Stimulated activated naive CD8-positive, alpha-beta T cell treated with anti-CD3 and anti-CD28 coated beads, Interleukin-15, amount 100 ng/mL, for 72 hours (primary cell): Measurements from ENCODE around the gene C12orf60.
A peak's percentile ranks its signal among the peaks of the same experiment; 100 is the strongest.

ENCODE experiments used
- ATAC-seq: fragments of 150-1000 bp; cut with Tn5 transposase; 2 replicates; pipeline ENCODE4 v1.10.0; 2021; ENCODE audit warnings: mild to moderate bottlenecking, moderate library complexity
- DNase-seq, 2 donors: peaks; one replicate each; pipeline ENCODE4 v3.0.0; 2021 to 2022
- H3K27ac Mint-ChIP-seq, 2 donors: one replicate each; pipeline ENCODE4 v1.8.0; 2022; ENCODE audit warnings: mild to moderate bottlenecking in 2 of 2, mixed read lengths in 2 of 2, moderate library complexity in 2 of 2
- H3K27me3 Mint-ChIP-seq: one replicate; pipeline ENCODE4 v1.8.0; 2022; ENCODE audit warnings: mixed read lengths
- H3K4me1 Mint-ChIP-seq: one replicate; pipeline ENCODE4 v1.8.0; 2022; ENCODE audit warnings: mild to moderate bottlenecking, mixed read lengths
- H3K4me3 Mint-ChIP-seq, 2 donors: one replicate each; pipeline ENCODE4 v1.8.0; 2022; ENCODE audit warnings: mild to moderate bottlenecking in 2 of 2, mixed read lengths in 2 of 2, moderate library complexity in 1 of 2
- H3K9me3 Mint-ChIP-seq, 2 donors: one replicate each; pipeline ENCODE4 v1.8.0; 2022; ENCODE audit warnings: mixed read lengths in 2 of 2

Gene C12orf60

DNA sequence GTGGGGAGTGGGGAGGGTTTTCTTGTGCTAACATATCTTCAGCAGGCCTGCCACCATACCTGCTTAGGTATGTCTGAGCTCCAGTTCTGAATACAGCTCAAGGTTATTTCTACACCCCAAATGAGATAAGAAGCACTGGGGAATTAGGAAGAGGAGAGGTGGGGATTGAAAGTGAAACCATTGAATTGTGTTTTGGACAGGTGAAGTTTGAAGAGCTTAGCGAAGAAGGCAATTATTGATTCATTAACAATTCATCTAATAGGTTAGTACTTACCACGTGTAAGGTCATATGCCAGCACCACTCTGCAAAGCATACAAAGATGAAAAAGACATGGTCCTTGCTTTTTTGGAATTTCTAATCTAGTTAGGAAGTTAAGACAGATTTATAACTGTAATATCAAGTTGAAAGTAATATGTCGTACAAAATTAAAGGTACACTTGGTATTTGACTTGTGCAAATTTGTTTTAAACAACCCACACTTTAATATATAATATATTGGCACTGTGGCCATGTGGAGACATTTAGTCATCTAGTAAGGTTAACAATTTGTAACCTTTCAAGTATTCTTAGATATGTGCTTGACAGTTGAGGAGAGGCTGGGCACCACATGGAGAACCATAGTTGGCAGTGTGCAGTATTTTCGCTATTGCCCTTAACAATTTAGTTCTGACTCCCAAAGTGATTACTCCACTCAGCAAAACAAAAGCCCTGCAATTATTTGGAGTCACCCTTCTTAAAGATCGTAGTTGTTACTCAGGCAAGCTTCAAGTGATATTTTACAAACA is 6.9 kb downstream of the C12orf60 start:
- Mint-ChIP-seq H3K4me3 (no peak overlapping the region), H3K27ac (no peak overlapping the region), H3K4me1 (peaks cover 22% of the 10 kb centered on the region), H3K27me3 (no peaks in the 10 kb centered on the region), H3K9me3 (no peaks in the 10 kb centered on the region)
- ATAC-seq (no peak), DNase-seq (no peak)

DNA sequence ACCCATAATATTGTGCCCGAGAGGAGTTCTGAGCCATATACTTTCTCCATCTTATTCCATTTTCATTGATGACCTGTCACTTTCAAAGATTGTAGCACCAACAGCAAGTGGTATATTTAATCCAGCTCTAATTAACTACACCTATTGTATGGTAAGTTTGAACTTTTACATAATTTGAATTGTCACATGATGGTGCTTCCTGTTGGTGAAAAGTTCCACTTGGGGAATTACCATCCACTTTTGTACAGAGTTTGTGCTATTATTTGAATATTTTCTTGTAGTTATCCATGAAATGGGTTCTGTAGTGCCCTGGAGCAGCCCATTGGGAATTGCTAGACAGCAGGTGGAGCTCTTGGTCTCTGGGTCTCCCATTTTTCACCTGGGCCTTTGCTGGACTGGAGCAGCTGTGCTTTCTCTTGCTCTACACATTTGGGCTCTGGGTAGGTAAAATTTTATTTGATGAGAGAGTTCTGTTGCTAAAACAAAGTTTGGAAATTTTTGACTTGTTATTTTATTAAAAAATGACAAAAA is 7.5 kb downstream of the C12orf60 start:
- peak overlapping the region in 1 of 2 donors; percentile 27 for H3K4me3 Mint-ChIP-seq
- no peaks in the 10 kb centered on the region for H3K27me3 Mint-ChIP-seq
- DNase-seq (no peak), ATAC-seq (no peak)
- peaks cover 17% of the 10 kb centered on the region for H3K4me1 Mint-ChIP-seq
- no peaks in the 10 kb centered on the region for H3K9me3 Mint-ChIP-seq
- no peak overlapping the region for H3K27ac Mint-ChIP-seq

DNA sequence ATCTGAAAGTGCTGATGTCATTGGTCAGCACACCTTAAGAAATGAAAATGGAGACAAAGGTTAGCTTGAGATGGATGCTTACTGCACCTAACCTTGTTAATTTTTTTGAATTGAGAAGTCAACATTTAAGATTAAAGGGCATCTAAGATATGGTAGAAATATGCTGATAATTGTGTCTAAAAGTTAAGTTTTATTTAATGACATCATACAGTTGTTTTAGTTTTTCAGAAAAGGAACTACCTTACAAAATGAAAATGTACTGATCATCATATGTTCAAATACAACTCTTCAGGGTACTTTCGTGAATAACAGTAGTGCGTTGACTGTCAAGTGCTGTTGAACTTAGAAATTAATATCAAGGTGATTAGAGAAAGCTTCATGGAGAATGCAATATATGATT is 8.0 kb downstream of the C12orf60 start:
- Mint-ChIP-seq H3K9me3 (no peaks in the 10 kb centered on the region), H3K27ac (no peak overlapping the region), H3K27me3 (no peaks in the 10 kb centered on the region), H3K4me1 (peaks cover 17% of the 10 kb centered on the region), H3K4me3 (peak overlapping the region in 1 of 2 donors; percentile 27)
- ATAC-seq (no peak), DNase-seq (no peak)

DNA sequence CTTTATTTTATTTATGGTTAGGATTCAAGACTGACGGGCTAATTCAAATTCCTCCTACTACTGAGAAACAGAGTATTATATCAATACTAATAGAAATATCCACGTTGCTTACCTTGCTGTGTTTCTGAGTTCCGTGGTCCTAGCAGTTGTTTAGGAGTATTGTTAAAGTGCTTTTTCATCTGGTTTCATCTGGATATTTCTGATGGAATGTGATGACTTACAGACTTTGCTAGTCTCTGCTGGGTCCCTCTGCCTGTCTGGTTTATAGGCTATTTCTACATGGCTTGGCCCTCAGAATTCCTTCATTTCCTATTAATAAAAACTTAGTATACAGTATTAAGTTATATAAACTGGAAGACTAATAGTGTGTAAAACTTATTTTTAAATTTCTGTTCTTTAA is 10.5 kb downstream of the C12orf60 start, which contains the start of gene SMCO3:
Gene SMCO3, minus strand, starts transcription at position 169 of the 400 bp plus-strand sequence. CDS start 7,502 bp downstream, outside the sequence.
- peak within 1 kb of the TSS in 1 of 2 donors; percentile 64 for H3K27ac Mint-ChIP-seq
- peaks cover 0 to 9% of the 10 kb centered on the region in 2 donors for H3K9me3 Mint-ChIP-seq
- peaks cover 10% of the 10 kb centered on the region for H3K27me3 Mint-ChIP-seq
- ATAC-seq (no peak), DNase-seq (no peak)
- peaks cover 17% of the 10 kb centered on the region for H3K4me1 Mint-ChIP-seq
- H3K4me3 Mint-ChIP-seq = no peak within 1 kb of the TSS

DNA sequence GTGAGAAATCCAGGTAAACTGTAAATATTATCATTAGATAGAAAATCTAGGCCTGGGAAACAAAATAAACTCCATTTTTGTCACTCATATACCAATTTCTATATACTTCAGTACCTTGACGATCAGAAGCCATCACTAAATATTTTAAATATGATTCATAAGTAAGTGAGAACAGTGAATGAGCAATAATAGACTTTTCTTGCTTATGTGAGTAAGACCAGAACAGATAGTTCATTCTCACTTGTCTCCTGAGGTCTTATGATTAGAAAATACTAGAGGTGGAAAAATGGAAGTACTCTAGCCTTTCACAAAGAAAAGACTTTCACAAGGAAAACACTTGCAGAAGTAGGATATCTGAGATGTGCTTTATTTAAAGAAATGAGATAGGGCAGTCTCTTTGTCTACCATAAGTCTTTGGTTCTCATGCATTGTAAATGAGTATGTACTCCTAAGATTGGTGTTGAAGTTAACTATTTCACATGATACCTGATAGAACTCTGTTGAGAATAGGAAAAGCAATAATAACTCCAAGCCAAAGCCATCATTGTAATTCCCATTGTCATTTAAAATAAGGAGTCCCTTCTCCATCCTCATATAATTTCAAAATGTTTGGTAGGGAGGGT is 20.7 kb downstream of the C12orf60 start:
- H3K4me1 Mint-ChIP-seq = peaks cover 11% of the 10 kb centered on the region
- peak overlapping the region in 1 of 2 donors; percentile 12 for H3K4me3 Mint-ChIP-seq
- no peaks in the 10 kb centered on the region for H3K9me3 Mint-ChIP-seq
- no peak overlapping the region for H3K27ac Mint-ChIP-seq
- peak; percentile 78 for ATAC-seq
- DNase-seq = no peak
- H3K27me3 Mint-ChIP-seq = no peaks in the 10 kb centered on the region

DNA sequence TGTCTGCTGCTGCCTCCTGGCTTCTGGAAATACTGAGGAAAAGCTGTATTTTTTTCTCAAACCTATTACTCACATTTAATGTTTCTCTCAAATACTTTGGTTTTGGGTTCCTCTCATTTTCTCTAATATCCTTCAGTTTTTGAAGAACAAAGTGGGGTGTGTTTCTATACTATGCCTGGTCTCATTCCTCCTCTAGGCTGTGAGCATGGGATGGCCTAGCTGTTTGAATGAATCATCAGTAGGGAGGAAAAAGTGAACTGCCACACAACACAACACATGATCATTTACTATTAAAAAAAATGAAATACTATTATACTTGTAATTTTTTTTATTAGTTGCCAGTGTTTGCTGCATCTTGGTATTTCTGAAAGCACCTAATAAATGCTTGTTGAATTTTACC is 21.8 kb downstream of the C12orf60 start:
- H3K27me3 Mint-ChIP-seq = no peaks in the 10 kb centered on the region
- ATAC-seq = no peak
- peaks cover 11% of the 10 kb centered on the region for H3K4me1 Mint-ChIP-seq
- no peak overlapping the region for H3K27ac Mint-ChIP-seq
- H3K9me3 Mint-ChIP-seq = no peaks in the 10 kb centered on the region
- H3K4me3 Mint-ChIP-seq = peak overlapping the region in 1 of 2 donors; percentile 19
- DNase-seq = no peak

DNA sequence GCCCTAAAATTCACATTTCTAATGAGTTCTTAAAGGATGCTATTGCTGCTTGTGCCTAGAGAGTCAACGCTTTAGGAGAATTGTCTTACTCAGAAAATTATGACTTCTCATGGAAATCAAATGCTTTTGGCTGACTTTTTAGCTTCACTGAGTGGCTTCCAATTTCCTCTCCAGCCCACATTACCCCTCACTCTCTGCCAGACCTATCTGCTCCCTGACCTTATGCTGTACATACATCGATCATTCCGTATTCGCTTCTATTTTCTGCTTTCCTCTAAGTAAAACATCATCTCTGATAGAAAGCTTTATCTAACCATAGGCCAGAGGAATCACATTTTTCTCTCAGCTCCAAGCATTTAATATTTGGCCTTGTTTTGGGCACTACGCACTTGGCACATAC is 23.0 kb downstream of the C12orf60 start:
- H3K27me3 Mint-ChIP-seq = no peaks in the 10 kb centered on the region
- peaks cover 11% of the 10 kb centered on the region for H3K4me1 Mint-ChIP-seq
- no peak overlapping the region for H3K4me3 Mint-ChIP-seq
- ATAC-seq (no peak), DNase-seq (no peak)
- H3K9me3 Mint-ChIP-seq = no peaks in the 10 kb centered on the region
- no peak overlapping the region for H3K27ac Mint-ChIP-seq

DNA sequence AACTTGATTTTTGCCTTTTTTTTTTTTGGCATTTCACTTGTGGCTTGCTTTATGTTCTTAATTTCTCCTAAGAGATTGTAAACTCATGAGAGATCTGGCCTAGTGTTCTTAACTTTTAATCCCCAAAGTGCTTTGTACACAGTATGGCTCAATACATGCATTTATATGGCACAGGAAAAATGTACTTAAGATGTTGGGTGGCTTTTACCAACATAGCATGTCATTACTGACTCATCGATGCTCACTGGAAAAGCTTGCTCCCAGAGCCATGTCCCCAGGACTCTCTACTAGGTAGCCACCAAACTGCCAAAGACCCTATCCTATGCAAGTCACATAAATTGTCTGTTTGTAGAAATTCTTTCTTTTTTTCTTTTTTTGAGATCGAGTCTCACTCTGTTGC is 23.6 kb downstream of the C12orf60 start:
- DNase-seq (no peak), ATAC-seq (no peak)
- Mint-ChIP-seq H3K27me3 (no peaks in the 10 kb centered on the region), H3K4me1 (peaks cover 11% of the 10 kb centered on the region), H3K27ac (no peak overlapping the region), H3K9me3 (no peaks in the 10 kb centered on the region), H3K4me3 (no peak overlapping the region)

DNA sequence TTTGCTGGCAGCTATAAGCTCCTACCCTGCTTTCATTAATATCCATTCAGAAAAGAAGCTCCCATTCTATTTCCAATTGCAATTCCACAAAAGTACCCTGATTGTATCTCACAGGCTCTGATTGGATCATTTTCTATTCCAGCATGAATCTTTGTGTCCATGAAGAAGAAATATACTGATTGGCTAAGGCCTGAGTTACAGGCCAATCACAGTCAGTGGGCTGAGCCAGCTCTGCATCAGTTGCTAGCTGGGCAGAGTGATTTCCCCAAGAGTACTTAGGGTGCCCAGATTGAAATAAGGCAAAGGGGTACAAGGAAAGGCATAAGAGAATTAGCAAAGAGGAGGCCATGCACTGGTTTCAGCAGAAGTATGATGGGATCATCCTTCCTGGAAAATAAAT is 25.4 kb downstream of the C12orf60 start:
- no peak overlapping the region for H3K4me3 Mint-ChIP-seq
- no peak for DNase-seq
- H3K27me3 Mint-ChIP-seq = peaks cover 4% of the 10 kb centered on the region
- no peaks in the 10 kb centered on the region for H3K9me3 Mint-ChIP-seq
- H3K27ac Mint-ChIP-seq = no peak overlapping the region
- H3K4me1 Mint-ChIP-seq = peaks cover 11% of the 10 kb centered on the region
- ATAC-seq = no peak

DNA sequence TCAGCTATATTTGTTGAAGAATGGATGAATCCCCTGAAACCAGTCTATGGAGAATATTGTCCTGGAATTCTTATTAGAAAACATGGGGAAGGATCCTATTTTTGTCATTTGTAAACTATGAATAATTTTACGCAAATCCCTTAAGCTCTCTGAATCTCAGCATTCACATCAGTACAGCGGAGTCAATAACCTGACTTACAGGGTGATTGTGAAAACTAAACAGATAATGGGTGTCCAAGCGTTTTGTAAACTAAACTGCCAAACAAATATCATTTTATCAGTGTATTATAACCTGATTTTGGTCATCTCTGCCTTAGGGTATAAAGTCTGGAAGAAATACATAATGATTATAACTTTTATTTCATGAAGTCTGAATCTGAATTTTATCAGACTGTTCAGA is 29.9 kb downstream of the C12orf60 start:
- ATAC-seq (no peak), DNase-seq (no peak)
- H3K4me1 Mint-ChIP-seq = no peaks in the 10 kb centered on the region
- H3K4me3 Mint-ChIP-seq = no peak overlapping the region
- no peak overlapping the region for H3K27ac Mint-ChIP-seq
- H3K27me3 Mint-ChIP-seq = peaks cover 17% of the 10 kb centered on the region
- H3K9me3 Mint-ChIP-seq = no peaks in the 10 kb centered on the region

DNA sequence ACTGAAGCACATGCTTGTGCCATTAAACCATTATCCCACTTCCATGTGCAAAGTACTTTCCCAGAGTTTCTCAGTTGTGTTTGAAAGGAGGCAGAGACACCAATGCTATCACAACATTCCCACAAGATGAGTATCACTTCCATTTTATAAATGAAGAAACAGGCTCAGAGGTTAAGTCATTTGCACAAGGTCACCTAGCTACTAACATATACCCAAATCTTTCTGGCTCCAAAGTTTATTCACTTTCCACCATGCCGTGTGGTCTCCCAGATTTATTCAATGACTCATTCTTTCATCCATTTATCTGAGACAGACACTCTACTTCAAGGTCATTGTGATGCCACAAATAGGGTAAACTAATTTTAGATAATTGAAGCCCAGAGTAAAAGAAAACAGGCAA is 30.5 kb downstream of the C12orf60 start:
- Mint-ChIP-seq H3K27me3 (peaks cover 19% of the 10 kb centered on the region), H3K27ac (no peak overlapping the region), H3K4me3 (no peak overlapping the region), H3K9me3 (no peaks in the 10 kb centered on the region), H3K4me1 (no peaks in the 10 kb centered on the region)
- ATAC-seq (no peak), DNase-seq (no peak)

DNA sequence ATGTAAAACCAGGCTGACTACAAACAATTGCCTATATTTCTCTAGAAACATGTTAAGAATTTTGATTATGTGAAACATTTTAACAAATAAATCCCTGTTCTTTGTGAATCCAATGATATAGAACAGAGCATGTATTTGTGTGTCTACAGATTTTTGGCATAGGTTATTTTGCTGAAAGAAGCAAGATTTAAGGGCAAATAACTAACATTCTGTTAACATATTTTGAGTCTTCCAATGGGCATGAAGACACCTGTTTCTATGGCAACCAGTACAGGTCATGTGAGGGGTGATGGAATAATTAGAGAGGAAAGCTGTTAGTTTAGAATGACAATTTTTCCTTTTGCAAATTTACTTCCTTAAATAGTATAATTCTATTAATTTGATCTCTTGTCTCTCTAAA is 31.0 kb downstream of the C12orf60 start:
- H3K27me3 Mint-ChIP-seq = peaks cover 25% of the 10 kb centered on the region
- H3K4me1 Mint-ChIP-seq = no peaks in the 10 kb centered on the region
- H3K9me3 Mint-ChIP-seq = no peaks in the 10 kb centered on the region
- ATAC-seq (no peak), DNase-seq (no peak)
- no peak overlapping the region for H3K4me3 Mint-ChIP-seq
- H3K27ac Mint-ChIP-seq = no peak overlapping the region

DNA sequence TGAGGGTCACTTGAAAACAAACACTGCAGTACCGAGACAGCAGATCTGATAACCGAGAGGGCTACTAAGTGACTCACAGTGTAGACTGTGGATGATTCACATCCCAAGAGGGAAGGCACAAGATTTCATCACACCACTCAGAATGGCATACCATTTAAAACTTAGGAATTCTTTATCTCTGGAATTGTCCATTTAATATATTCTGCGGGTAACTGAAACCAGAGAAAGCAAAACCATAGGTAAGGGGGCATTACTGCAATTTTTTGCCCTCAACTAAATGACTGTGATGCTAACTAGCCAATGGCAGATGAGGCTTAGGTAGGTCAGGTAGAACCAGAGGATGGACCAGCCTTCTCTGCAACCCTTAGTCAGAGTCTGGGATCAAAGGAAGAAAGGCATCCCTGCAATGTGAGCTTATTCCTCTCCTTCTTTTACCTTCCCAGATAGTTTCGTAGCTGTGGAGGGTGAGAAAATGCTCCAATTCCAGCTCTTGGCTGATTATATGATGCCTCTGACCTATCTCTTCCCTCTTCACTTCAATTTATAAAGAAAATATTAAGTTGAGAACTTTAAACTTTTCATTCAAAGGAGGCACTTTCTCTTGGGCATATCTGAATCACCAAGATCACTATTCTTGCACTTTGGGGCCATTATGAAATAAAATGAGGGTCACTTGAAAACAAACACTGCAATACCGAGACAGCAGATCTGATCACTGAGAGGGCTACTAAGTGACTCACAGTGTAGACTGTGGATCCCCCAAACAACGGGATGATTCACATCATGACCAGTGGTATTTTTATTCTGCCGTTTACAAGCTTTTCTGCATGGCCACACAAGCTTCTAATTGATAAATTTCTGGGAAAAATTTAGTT is 33.1 kb downstream of the C12orf60 start:
- Mint-ChIP-seq H3K4me3 (no peak overlapping the region), H3K4me1 (no peaks in the 10 kb centered on the region), H3K27ac (no peak overlapping the region), H3K27me3 (peaks cover 25% of the 10 kb centered on the region), H3K9me3 (no peaks in the 10 kb centered on the region)
- ATAC-seq = no peak
- no peak for DNase-seq

DNA sequence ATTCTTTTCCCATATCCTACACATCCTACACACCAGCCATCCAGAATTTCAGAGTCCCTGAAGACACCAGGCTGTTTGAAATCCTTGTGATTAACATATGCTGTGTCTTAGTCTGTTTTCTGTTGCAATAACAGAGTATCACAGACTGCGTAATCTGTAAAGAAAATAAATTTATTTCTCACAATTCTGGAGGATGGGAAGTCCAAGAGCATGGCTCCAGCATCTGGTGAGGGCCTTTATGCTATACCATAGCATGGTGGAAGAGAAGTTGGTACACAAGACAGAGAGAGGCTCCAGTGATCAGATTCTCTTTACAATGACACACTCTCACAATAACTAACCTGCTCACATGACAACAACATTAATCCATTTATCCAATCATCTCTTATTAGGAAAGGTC is 35.8 kb downstream of the C12orf60 start:
- Mint-ChIP-seq H3K4me1 (no peaks in the 10 kb centered on the region), H3K4me3 (no peak overlapping the region), H3K27ac (no peak overlapping the region), H3K27me3 (peaks cover 17% of the 10 kb centered on the region), H3K9me3 (no peaks in the 10 kb centered on the region)
- DNase-seq (no peak), ATAC-seq (no peak)

DNA sequence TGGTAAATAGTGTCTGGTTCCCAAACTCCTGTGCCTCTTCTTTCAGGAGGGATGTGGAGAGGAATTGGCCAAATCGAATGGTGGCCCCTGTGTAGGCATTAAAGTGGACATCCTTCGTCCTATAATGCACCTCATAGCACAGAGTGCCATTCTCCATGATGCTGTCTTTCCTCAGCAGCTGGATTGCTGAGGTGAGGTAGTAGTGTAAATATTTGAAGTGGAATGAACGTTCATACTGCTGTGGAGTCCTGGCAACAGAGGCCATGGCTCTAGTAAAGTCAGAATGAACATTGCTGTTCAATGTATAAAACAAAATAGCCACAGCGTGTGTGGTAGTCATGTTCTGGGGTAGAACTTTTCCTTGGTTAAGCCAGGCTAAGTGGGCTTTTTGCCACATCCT is 37.1 kb downstream of the C12orf60 start:
- no peak overlapping the region for H3K27ac Mint-ChIP-seq
- no peaks in the 10 kb centered on the region for H3K9me3 Mint-ChIP-seq

More for the DNA sequence above, 37.1 kb downstream of the C12orf60 start:
- Mint-ChIP-seq H3K4me1 (peaks cover 6% of the 10 kb centered on the region), H3K27me3 (peaks cover 8% of the 10 kb centered on the region), H3K4me3 (no peak overlapping the region)
- DNase-seq = no peak
- no peak for ATAC-seq
